Stimulated activated CD4-positive, alpha-beta T cell treated with anti-CD3 and anti-CD28 coated beads, Interleukin-2, amount 100 ng/mL, for 48 hours (primary cell): Measurements from ENCODE around the gene AKAP12.

Experiments
- DNase-seq, 2 donors: peaks; one replicate each; pipeline ENCODE4 v3.0.0-alpha.2; 2020

The AKAP12 gene

GRCh38 chr6:151387175-151387970 is 147.6 kb downstream of the AKAP12 start:
- no peak for DNase-seq

GRCh38 chr6:151388236-151388635 is 148.5 kb downstream of the AKAP12 start:
- no peak for DNase-seq

GRCh38 chr6:151388997-151389617 is 149.3 kb downstream of the AKAP12 start:
- DNase-seq, result no peak

GRCh38 chr6:151389618-151390275 is 150.0 kb downstream of the AKAP12 start:
- DNase-seq, result no peak

- DNase-seq, result peak; percentile 96 to 97
Measured at GRCh38 chr6:151390276-151390850, 150.6 kb downstream of the AKAP12 start.

GRCh38 chr6:151390851-151391470 is 151.2 kb downstream of the AKAP12 start:
- DNase-seq, result peak; percentile 70 to 75

- peak; percentile 47 to 49 for DNase-seq
Measured at GRCh38 chr6:151391471-151392413, 152.0 kb downstream of the AKAP12 start, which contains the start of gene ZBTB2. TSS of gene ZBTB2 (minus strand) at chr6:151391559. CDS start at chr6:151373637, 17,922 bp downstream.

GRCh38 chr6:151392427-151392826 is 152.7 kb downstream of the AKAP12 start:
- DNase-seq, result no peak

GRCh38 chr6:151393410-151393809 is 153.6 kb downstream of the AKAP12 start:
- DNase-seq, result no peak

- DNase-seq, result no peak
Measured at GRCh38 chr6:151399679-151400078, 159.9 kb downstream of the AKAP12 start.

GRCh38 chr6:151400473-151400872 is 160.7 kb downstream of the AKAP12 start:
- no peak for DNase-seq

- DNase-seq, result no peak
Measured at GRCh38 chr6:151402228-151402627, 162.5 kb downstream of the AKAP12 start.

GRCh38 chr6:151403919-151404308 is 164.1 kb downstream of the AKAP12 start:
- no peak for DNase-seq
